ENCODE data around the gene PAK4.
"Not testable (repeated sequence)": the region's sequence is repeated elsewhere in the genome, so short reads cannot be mapped to it uniquely, and the experiment has no call there.

The PAK4 gene

DNA sequence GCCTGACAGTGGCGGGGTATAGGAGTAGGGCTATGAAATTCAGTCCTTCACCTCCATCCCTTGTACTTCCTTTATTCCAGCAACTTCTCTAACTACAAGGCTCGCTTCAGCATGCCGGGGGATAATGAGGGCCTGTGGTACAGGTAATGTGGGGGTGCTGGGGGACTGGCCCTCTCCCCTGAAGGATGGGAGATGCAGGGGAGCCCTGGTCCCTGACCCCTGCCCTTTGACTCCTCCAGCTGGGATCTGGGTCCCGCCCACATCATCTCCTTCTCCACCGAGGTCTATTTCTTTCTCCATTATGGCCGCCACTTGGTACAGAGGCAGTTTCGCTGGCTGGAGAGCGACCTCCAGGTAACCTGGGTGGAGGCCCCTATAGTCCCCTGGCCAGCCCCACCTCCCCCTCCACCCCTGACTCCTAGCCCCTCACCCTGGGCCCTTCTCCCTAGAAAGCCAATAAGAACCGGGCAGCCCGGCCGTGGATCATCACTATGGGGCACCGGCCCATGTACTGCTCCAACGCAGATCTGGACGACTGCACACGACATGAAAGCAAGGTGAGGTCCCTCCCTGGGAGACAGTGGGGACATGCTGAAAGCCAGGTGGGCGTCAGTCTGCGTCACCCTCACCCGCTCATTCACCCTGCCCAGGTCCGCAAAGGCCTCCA lies 25.0 kb upstream of the PAK4 start:
- no peak for DNase-seq

DNA sequence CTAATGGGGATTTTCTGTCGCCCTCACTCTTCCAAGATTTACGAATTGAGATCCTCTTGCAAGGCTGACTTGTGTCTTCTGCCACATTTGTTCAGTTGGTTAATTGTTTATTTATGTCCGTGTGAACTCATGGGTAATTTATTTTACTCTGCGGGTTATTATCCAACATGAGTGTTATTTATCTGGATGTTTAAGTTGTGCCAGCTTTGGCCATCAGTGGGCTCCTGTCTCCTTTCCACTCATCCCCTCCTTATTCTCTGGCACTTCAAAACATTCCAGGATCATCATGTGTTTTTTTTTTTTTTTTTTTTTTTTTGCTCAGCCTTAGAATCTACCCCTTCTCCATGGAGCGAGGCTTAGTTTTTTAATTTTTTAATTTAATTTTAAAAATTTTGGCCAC lies 22.4 kb upstream of the PAK4 start:
- no peak for DNase-seq

DNA sequence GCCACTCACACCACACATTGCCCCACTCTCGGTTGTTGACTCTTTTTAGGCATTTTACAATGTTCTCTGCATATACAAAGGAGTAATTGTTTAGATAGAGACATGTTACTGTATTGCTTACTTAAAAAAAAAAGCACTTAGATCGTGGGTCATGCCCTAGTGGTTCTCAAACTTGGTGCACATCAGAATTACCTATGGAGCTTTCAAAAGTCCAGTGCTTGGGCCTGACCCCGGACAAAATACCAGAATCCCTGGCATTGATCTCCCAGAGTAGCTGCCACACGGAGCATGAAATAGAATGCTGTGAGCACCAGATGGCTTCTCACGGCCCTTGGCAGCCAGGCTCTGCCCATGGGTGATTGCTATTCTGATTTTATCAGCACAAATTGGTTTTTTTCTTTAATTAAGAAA lies 21.4 kb upstream of the PAK4 start:
- no peak for DNase-seq

DNA sequence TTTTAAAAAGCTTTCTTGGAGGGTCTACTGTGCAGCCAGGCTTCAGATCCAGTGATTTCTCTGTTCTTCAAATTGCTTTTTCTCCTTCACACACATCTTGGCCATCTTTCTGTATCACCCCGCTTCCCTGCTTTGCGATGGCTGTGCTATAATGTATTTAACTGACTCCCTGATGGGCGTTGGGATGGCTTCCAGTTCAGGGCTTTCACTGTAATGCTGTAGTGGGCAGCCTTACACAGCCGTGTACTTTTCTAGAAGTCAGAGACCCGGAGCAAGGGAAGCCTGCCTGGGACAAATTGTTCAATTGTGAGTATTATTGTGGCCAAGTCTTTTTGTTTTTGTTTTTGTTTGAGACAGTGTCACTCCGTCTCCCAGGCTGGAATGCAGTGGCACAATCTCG lies 19.4 kb upstream of the PAK4 start:
- no peak for DNase-seq

DNA sequence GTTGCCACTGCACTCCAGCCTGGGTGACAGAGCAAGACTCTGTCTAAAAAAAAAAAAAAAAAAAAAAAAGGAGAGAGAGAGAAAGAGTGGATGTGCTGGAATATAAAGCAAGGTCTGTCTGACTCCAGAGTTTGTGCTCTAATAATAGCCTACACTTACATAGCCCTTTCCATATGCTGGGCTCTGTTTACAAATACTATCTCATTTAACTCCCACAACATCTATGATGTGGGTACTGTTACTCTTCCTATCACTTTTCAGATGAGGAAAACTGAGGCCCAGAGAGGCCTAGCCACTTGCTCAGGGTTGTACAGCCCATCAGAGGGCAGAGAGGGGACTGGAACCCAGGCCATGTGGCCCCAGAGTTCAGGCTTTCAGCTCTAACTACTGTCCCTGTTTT lies 15.9 kb upstream of the PAK4 start:
- DNase-seq: no peak

DNA sequence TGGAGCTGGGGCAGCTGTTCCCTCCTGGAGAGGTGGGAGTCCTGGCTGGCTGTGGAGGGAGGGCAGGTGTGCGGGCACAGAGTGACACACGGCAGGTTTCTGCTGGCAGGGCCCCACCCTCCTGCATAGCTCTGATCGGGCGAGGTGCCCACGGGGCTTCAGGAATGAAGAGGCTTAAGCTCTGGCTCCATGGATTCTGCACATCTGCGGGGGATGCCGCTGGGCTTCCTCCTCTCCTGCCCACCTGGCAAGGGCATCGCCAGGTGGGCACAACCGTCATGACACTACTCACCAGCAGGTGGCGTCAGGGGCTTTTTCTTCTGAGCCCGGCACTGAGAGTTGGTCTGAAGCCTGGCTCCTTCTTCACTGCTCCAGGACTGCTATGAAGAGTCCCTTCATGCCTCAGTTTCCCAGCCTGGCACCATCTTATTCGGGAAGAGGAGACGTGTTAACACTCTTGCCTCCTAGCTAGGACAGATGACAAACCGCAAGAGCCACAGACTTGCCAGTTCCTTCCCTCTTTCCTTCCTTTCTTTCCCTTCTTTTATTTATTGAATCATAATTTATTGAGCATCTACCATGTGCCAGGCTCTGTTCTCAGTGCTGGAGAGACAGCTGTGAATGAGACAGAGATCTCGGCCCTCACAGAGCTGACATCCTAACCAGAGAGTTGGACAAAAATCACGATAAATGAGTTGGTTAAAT lies 15.2 kb upstream of the PAK4 start:
- DNase-seq: no peak

DNA sequence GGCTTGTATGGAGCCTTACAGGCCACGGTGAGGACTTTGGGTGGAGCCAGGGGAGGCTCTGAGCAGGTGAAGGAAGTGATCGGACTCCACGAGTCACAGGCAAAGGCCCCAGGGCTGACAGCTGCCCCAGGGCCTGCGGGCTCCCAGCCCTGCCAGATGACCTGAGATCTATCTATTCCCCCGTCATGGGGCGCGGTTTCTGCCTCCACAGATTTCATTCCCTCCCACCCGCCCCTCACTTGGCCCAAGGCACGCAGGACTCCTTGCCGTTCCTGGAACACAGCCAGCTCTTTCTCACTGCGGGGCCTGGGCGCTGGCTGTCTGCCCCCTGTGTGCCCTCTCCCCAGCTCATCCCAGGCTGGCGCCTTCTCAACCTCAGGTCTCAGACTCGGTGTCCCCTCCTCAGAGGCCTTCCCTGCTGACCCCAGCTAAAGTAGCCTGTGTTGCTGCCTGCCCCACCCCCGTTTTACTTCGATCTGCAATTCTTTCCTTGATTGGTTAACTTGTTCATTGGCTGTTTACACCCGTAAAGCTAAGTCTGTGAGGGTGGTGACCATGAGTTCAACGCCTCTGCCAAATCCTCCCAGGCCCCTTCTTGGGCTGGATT lies 13.9 kb upstream of the PAK4 start:
- DNase-seq: no peak

DNA sequence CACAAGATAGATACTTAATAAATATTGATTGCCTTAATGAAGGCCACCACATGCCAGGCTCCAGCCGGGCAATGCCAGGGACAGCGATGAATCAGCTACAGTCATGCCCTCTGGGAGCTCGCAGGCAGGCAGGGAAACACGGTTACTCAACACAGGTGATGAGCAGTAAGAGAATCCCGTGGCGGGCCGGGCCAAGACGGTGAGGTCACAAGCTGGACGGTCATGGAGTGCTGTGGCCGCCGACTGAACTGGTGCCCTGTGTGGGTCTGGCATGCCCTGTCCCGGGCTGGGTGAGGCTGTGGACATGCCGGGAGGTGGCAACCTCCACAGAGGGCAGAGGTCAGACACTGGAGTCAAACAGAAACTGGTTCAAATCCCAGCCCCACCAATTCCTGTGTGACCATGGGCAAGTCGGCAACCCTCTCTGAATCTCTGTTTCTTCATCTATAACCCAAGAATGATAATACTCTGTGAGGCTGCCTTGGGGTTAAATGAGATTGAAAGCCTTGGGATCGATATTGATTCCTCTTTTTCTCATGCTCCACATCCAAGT lies 13.2 kb upstream of the PAK4 start:
- DNase-seq: no peak

DNA sequence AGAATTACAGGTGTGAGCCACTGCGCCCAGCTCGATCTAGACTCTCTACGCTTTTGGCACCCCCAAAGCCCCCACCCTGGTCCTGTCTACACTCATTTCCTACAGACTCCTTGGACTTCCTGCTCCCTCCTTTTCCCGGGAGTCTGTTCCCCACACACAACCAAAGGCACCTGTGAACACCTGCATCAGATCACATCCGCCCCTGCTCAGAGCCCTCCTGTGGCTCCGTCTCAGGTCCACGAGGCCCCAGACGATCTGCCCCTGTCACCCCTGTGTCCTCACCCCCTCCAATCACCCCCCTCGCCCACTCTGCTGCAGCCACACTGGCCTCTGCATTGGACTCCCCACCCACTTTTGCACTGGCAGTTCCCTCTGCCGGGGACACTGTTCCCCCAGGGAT lies 12.4 kb upstream of the PAK4 start:
- DNase-seq: no peak

DNA sequence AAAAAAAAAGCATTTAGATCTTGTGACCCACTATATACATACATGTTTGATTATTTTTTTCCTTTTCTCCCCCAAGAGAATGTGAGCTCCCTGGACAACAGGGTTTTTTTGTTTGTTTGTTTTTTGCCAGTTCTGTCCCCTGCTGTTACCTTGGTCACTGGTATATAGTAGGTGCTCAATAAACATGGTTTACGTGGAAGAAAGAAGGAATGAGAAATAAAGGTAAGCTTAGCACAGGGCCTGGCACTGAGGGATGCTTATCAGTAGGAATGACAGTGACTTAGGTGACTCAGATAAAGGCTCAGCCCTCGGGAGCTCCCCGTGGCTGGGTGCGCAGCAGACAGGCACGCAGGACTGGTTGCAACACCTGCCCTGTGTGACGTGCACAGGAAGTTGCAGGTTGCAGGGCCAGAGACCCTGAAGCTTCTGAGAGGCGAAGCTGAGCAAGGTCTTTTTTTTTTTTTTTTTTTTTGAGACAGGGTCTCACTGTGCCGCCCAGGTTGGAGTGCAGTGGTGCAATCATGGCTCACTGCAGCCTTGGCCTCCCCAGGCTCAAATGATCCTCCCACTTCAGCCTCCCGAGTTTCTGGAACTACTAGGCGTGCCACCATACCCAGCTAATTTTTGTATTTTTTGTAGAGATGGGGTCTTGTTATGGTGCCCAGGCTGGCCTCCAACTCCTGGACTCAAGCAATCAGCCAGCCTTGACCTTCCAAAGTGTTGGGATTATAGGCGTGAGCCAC lies 10.3 kb upstream of the PAK4 start:
- DNase-seq: no peak

DNA sequence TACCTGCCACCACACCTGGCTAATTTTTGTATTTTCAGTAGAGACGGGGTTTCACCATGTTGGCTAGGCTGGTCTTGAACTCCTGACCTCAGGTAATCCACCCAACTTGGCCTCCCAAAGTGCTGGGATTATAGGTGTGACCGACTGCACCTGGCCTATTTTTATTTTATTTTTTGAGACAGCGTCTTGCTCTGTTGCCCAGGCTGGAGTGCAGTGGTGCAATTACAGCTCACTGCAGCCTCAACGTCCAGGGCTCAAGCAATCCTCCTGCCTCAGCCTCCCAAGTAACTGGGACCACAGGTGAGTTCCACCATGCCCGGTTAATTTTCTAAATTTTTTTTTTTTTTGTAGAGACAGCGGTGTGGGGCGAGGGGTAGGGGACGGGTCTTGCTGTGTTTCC lies 8.6 kb upstream of the PAK4 start:
- DNase-seq: not testable (repeated sequence)

DNA sequence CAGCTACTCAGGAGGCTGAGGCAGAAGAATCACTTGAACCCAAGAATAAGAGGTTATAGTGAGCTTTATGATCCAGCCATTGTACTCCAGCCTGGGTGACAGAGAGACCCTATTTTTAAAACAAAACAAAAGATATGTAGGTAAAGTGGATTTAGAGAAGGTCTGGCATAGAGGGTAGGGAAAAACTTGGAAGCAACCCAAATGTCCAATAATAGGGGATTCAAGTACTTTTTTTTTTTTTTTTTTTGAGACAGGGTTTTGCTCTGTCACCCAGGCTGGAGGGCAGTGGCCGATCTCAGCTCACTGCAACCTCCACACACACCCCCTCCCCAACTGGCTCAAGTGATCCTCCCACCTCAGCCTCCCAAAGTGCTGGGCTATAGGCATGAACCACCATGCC lies 5.8 kb upstream of the PAK4 start:
- DNase-seq: no peak

DNA sequence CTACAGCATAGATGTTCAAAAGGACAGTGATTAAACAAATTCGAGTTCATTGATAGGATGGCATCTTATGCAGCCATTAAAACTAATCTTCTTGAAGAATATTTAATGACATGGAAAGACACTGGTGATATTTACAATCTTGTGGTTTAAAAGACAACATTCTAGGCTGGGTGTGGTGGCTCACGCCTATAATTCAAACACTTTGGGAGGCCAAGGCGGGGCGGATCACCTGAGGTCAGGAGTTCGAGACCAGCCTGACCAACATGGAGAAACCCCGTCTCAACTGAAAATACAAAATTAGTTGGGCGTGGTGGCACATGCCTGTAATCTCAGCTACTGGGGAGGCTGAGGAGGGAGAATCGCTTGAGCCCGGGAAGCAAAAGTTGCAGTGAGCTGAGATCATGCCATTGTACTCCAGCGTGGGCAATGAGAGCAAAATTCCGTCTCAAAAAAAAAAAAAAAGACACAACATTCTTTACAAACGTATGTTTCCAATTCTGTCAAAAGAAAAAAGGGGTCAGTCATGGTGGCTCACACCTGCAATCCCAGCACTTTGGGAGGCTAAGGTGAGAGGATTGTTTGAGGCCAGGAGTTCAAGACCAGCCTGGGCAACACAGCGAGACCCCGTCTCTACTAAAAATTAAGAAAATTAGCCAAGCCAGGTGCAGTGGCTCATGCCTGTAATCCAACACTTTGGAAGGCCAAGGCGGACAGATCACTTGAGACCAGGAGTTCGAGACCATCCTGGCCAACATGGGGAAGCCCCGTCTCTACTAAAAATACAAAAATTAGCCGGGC lies 2.5 kb upstream of the PAK4 start:
- no peak for DNase-seq

DNA sequence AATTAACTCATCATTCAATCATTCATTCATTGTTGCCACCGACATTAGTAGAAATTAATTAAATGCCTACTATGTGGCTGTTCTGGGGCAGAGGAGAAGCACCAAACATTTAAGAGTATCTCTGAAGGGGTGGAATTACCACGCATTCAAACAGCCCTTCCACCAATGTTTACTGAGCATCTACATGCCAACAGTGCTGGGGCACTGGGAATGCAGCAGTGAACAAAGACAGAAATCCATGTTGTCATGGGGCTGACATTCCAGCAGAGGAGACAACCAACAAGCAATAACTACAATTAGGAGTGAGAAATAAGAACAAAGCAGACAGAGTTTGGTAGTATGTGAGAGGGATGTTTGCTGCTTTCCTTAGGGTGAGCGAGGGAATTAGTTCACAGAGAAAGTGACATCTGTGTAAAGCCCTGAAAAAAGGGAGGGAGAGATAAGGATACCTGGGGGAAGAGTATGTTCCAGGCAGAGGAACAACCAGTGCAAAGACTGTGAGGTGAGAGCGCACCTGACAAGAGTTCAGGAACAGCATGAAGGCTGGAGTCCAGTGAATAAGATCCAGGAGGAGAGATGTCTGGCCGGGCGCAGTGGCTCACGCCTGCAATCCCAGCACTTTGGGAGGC lies 1.3 kb upstream of the PAK4 start:
- no peak for DNase-seq

DNA sequence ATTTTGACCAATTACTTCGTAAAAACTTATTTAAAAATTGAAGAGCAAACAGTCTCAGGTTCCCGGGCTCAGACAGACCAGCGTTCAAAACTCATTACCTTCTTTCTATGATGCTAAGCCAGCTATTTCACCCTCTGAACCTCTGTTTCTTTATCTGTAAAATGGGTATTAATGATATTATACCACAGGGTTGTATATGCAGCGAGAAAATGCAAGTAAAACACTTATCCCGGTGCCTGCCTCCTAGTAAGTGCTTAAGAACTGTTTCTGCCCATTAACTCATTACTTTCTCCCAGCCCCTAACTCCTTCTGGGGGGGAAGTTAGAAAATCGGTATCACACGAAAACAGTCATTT lies 410 bp upstream of the PAK4 start:
- DNase-seq: no peak

DNA sequence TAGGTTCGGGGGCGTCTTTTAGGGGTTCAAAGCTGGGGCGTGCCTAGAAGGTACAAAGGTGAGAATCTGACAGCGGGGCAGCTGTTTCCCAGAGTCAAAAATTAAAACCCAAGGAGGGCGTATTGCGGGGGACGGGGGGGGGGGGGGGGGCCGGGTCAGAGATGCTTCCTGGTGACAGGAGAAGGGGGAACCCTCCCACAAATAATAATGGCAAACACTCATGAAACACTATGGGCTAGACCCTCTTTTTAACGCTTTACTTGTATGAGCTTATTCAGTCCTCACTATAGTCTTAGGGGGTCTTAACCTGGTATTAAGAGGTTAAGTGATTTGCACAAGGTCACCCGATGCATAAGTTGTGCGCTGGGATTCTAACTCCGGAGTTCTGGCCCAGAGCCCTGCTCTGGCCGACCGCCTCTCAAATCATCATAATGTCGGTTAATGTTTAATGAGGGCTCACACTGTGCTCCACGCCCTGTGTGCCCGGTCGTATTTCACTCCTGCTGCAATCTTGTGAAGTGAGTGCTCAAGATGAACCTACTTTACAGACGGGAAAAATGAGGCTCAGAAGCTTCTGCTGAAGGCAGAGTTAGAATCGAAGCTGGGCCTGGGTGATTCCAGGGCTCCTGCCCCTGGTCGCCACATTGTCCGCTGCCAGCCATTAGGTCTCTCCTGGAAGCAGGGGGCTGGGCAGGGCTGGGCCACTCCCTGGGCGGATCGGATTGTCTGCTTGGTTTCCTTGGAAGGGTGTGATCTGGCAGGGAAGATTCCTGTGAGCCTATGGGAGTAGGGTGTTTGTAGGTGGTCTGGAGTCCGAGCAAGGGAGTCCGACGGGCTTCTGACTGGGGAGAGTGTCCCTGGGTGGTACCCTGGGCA lies 964 bp downstream of the PAK4 start:
- DNase-seq: no peak

DNA sequence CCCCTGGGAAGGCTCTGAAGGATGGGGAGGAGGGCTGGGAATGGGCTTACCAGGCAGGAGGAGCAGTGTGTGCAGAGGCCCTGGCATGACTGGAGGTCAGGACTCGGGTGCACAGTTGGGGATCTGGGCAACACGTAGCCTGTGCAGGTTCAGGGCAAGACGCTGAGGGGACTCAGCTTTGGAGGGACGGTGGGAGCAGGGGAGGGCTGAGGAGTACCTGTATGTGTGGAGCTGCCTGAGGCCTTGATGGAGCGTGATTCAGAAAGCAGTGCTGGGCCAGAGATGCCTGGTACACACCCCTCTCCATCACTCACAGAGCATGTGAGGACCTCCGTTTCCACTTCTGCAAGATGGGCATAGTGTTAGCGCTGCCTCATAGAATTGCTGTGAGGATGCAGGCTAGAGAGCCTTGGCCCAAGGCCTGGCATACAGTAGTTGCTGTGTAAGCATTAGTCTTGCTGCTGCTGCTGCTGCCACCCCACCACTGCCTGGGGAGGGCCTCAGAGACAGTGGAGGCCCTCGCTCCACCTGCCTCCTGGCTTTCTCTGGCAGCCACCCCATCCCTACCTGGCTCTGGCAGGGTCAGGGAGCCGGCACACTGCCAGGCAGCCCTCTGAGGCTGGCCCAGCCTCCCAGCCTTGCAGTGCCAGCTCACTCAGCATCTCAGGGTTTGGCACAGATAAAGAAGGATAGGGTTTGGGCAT lies 2.4 kb downstream of the PAK4 start:
- DNase-seq: no peak

DNA sequence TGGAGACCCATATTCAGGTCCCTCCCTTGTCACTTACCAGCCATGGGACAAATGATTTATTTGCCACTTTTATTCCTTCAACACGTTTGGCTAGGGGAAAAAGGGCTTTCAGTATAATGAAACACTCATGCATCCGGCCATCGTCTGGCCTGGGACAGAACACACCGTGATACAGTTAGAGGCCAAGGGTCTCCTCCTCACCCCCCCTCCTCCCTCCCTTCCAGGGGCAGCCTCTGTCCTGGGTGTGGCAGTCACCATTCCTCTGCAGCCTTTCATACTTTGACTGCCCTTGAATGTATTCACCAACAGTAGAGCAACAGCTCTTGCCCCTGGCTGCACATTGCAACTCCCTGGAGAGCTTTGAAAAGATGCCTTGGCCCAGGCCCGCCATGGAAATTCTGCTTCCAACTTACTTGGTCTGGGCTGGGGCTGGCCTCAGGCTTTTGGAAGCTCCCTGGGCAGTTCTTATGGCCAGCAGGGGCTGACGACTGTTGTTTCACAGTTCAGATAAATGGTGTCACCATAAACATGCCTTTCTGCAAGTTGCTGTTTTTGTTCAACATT lies 3.0 kb downstream of the PAK4 start:
- no peak for DNase-seq

DNA sequence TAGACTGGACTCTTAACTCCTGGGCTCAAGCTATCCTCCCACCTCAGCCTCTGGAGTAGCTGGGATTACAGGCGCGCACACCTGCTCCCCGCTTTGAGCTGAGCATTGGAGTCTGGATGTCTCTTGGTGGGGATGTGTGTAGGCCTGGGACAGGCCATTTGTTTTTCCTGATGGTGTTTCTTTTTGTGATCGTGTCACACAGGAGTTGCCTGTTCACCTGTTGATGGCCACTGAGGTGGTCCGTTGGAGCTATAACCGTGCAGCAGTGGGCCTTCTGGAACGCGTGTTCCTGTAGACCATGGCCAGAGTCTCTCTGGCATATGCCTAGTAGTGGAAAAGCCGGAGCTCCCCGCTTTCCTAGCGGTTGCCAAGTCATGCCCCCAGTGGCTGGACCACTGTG lies 3.5 kb downstream of the PAK4 start:
- no peak for DNase-seq

All from NCI-H1417 treated with DMSO at 0.1 percent for 48 hours (cell line).